Measurements from ENCODE around the gene KRT3.

The KRT3 gene

GRCh38 chr12:52759695-52760094 lies 36.2 kb downstream of the KRT3 start:
- Histone ChIP-seq H3F3A (ENCODE audit: insufficient read depth, low read length) (no peaks in the 10 kb centered on the region), H3K4me3 (ENCODE audit: low read length) (no peak overlapping the region), H2AFZ (ENCODE audit: low read length) (no peak overlapping the region), H3K36me3 (replicated peaks; ENCODE audit: insufficient read depth, low read length) (no peaks in the 10 kb centered on the region), H4K20me1 (ENCODE audit: insufficient read depth, low read length) (no peaks in the 10 kb centered on the region), H3K27me3 (replicated peaks; ENCODE audit: insufficient read depth, low read length) (peaks cover 46% of the 10 kb centered on the region), H3K9me2 (replicated peaks; ENCODE audit: insufficient read depth, low read length) (no peaks in the 10 kb centered on the region), H3K9ac (ENCODE audit: low read length) (no peak overlapping the region), H3K79me2 (ENCODE audit: low read length) (no peaks in the 10 kb centered on the region), H3K4me2 (ENCODE audit: low read depth, low read length) (no peak overlapping the region), H3K9me3 (replicated peaks; ENCODE audit: insufficient read depth, low read length) (no peaks in the 10 kb centered on the region), H3K27ac (ENCODE audit: low read length) (no peak overlapping the region), H3K4me1 (ENCODE audit: low read length) (no peaks in the 10 kb centered on the region)
- DNase-seq: no peak
- TF ChIP-seq EZH2phosphoT487 (IDR thresholded peaks at IDR 0.05; ENCODE audit: low read length) (no peak), CTCF (IDR thresholded peaks at IDR 0.05; ENCODE audit: low read length) (no peak), EZH2 (optimal IDR thresholded peaks at IDR 0.05; ENCODE audit: low read depth, low read length) (no peak)

- Histone ChIP-seq H3K9me2 (replicated peaks; ENCODE audit: insufficient read depth, low read length) (no peaks in the 10 kb centered on the region), H3K36me3 (replicated peaks; ENCODE audit: insufficient read depth, low read length) (no peaks in the 10 kb centered on the region), H3F3A (ENCODE audit: insufficient read depth, low read length) (no peaks in the 10 kb centered on the region), H3K27me3 (replicated peaks; ENCODE audit: insufficient read depth, low read length) (peaks cover 41% of the 10 kb centered on the region), H3K9me3 (replicated peaks; ENCODE audit: insufficient read depth, low read length) (no peaks in the 10 kb centered on the region), H3K27ac (ENCODE audit: low read length) (no peak overlapping the region), H3K79me2 (ENCODE audit: low read length) (no peaks in the 10 kb centered on the region), H2AFZ (ENCODE audit: low read length) (no peak overlapping the region), H3K4me1 (ENCODE audit: low read length) (no peaks in the 10 kb centered on the region), H3K4me3 (ENCODE audit: low read length) (no peak overlapping the region), H3K9ac (ENCODE audit: low read length) (no peak overlapping the region), H4K20me1 (ENCODE audit: insufficient read depth, low read length) (no peaks in the 10 kb centered on the region), H3K4me2 (ENCODE audit: low read depth, low read length) (no peak overlapping the region)
- no peak for DNase-seq
- no peak for TF ChIP-seq EZH2phosphoT487 (IDR thresholded peaks at IDR 0.05; ENCODE audit: low read length)
- no peak for TF ChIP-seq CTCF (IDR thresholded peaks at IDR 0.05; ENCODE audit: low read length)
- TF ChIP-seq EZH2 (optimal IDR thresholded peaks at IDR 0.05; ENCODE audit: low read depth, low read length): no peak
Observed at GRCh38 chr12:52759218-52759617, 36.7 kb downstream of the KRT3 start.

GRCh38 chr12:52757449-52758176 lies 38.3 kb downstream of the KRT3 start:
- TF ChIP-seq CTCF (IDR thresholded peaks at IDR 0.05; ENCODE audit: low read length): no peak
- TF ChIP-seq EZH2phosphoT487 (IDR thresholded peaks at IDR 0.05; ENCODE audit: low read length): no peak
- no peak for TF ChIP-seq EZH2 (optimal IDR thresholded peaks at IDR 0.05; ENCODE audit: low read depth, low read length)
- Histone ChIP-seq H3K27me3 (replicated peaks; ENCODE audit: insufficient read depth, low read length) (peaks cover 28% of the 10 kb centered on the region), H3K4me2 (ENCODE audit: low read depth, low read length) (no peak overlapping the region), H3K79me2 (ENCODE audit: low read length) (no peaks in the 10 kb centered on the region), H3K36me3 (replicated peaks; ENCODE audit: insufficient read depth, low read length) (no peaks in the 10 kb centered on the region), H3K9ac (ENCODE audit: low read length) (no peak overlapping the region), H3F3A (ENCODE audit: insufficient read depth, low read length) (no peaks in the 10 kb centered on the region), H3K9me3 (replicated peaks; ENCODE audit: insufficient read depth, low read length) (no peaks in the 10 kb centered on the region), H3K9me2 (replicated peaks; ENCODE audit: insufficient read depth, low read length) (no peaks in the 10 kb centered on the region), H3K27ac (ENCODE audit: low read length) (no peak overlapping the region), H3K4me3 (ENCODE audit: low read length) (no peak overlapping the region), H4K20me1 (ENCODE audit: insufficient read depth, low read length) (no peaks in the 10 kb centered on the region), H3K4me1 (ENCODE audit: low read length) (no peaks in the 10 kb centered on the region), H2AFZ (ENCODE audit: low read length) (no peak overlapping the region)
- no peak for DNase-seq

Measured in MM.1S (cell line).